Measurements from ENCODE around the gene CYP27C1. TPM values are rescaled to one million over a fixed set of nuclear protein-coding genes. Genes with fewer than 3 reads are reported as not detected.
"Not testable (repeated sequence)": the region's sequence is repeated elsewhere in the genome, so short reads cannot be mapped to it uniquely, and the experiment has no call there.

The CYP27C1 gene
- total RNA-seq, 1 donor from 2014 or later: not detected

- intact Hi-C loops (cut with DNase I): no loop called here
- ATAC-seq (peak; percentile 55 to 66), DNase-seq (no peak)
- H3K27me3 ChIP-seq (ENCODE audit: low read depth): peaks cover 57% of the 10 kb centered on the region
- peaks cover 15% of the 10 kb centered on the region for H3K4me1 ChIP-seq
- no peaks in the 10 kb centered on the region for H3K36me3 ChIP-seq
- no peak for TF ChIP-seq CTCF (IDR thresholded peaks at IDR 0.05)
- H3K4me3 ChIP-seq: peak overlapping the region; percentile 49
- H3K27ac ChIP-seq: no peak overlapping the region
- H3K9me3 ChIP-seq: no peaks in the 10 kb centered on the region
Observed at GRCh38 chr2:127219171-127220070, 678 bp downstream of the CYP27C1 start.

- Histone ChIP-seq H3K4me1 (peaks cover 15% of the 10 kb centered on the region), H3K36me3 (no peaks in the 10 kb centered on the region), H3K27ac (no peak overlapping the region), H3K27me3 (ENCODE audit: low read depth) (peaks cover 57% of the 10 kb centered on the region), H3K9me3 (no peaks in the 10 kb centered on the region), H3K4me3 (peak overlapping the region; percentile 49)
- DNase-seq (no peak), ATAC-seq (peak; percentile 13 to 32)
- no peak for TF ChIP-seq CTCF (IDR thresholded peaks at IDR 0.05)
- intact Hi-C loops (cut with DNase I): no loop called here
Observed at GRCh38 chr2:127218812-127219170, 1.3 kb downstream of the CYP27C1 start.

GRCh38 chr2:127217470-127218325, 2.4 kb downstream of the CYP27C1 start:
- H3K4me3 ChIP-seq: no peak overlapping the region
- no peak overlapping the region for H3K27ac ChIP-seq
- peak in 1 of 2 donors; percentile 49 for ATAC-seq
- H3K4me1 ChIP-seq: peaks cover 15% of the 10 kb centered on the region
- TF ChIP-seq CTCF (IDR thresholded peaks at IDR 0.05): no peak
- no peaks in the 10 kb centered on the region for H3K36me3 ChIP-seq
- H3K9me3 ChIP-seq: peaks cover 4% of the 10 kb centered on the region
- no peak for DNase-seq
- intact Hi-C loops (cut with DNase I): no loop called here
- H3K27me3 ChIP-seq (ENCODE audit: low read depth): peaks cover 52% of the 10 kb centered on the region

- TF ChIP-seq CTCF (IDR thresholded peaks at IDR 0.05): no peak
- Histone ChIP-seq H3K4me1 (peaks cover 15% of the 10 kb centered on the region), H3K36me3 (no peaks in the 10 kb centered on the region), H3K27ac (no peak overlapping the region), H3K27me3 (ENCODE audit: low read depth) (peaks cover 41% of the 10 kb centered on the region), H3K9me3 (peaks cover 4% of the 10 kb centered on the region), H3K4me3 (no peak overlapping the region)
- ATAC-seq: no peak
- intact Hi-C loops (cut with DNase I): no loop called here
- DNase-seq: no peak
Observed at GRCh38 chr2:127216593-127216992, 3.5 kb downstream of the CYP27C1 start.

GRCh38 chr2:127216095-127216494, 4.0 kb downstream of the CYP27C1 start:
- Histone ChIP-seq H3K4me1 (peaks cover 15% of the 10 kb centered on the region), H3K36me3 (no peaks in the 10 kb centered on the region), H3K9me3 (peaks cover 4% of the 10 kb centered on the region), H3K4me3 (no peak overlapping the region), H3K27ac (no peak overlapping the region), H3K27me3 (ENCODE audit: low read depth) (peaks cover 36% of the 10 kb centered on the region)
- DNase-seq (no peak), ATAC-seq (no peak)
- intact Hi-C loops (cut with DNase I): no loop called here
- no peak for TF ChIP-seq CTCF (IDR thresholded peaks at IDR 0.05)

- H3K36me3 ChIP-seq; H3K4me3 ChIP-seq; H3K9me3 ChIP-seq; DNase-seq; H3K4me1 ChIP-seq; H3K27ac ChIP-seq; ATAC-seq; intact Hi-C loops (cut with DNase I): not testable (repeated sequence)
- peaks cover 25% of the 10 kb centered on the region for H3K27me3 ChIP-seq (ENCODE audit: low read depth)
Observed at GRCh38 chr2:127214201-127214600, 5.9 kb downstream of the CYP27C1 start.

Measured in lower lobe of right lung (tissue), 2 donors.